Stimulated activated CD8-positive, alpha-beta memory T cell treated with anti-CD3 and anti-CD28 coated beads, Interleukin-15, amount 100 ng/mL, for 4 hours (primary cell): ENCODE data around the gene LINS1.

Source experiments
- DNase-seq, 2 donors: peaks; one replicate each; pipeline ENCODE4 v3.0.0-alpha.2; 2020; ENCODE audit warnings: low read depth in 2 of 2

Gene LINS1

DNA sequence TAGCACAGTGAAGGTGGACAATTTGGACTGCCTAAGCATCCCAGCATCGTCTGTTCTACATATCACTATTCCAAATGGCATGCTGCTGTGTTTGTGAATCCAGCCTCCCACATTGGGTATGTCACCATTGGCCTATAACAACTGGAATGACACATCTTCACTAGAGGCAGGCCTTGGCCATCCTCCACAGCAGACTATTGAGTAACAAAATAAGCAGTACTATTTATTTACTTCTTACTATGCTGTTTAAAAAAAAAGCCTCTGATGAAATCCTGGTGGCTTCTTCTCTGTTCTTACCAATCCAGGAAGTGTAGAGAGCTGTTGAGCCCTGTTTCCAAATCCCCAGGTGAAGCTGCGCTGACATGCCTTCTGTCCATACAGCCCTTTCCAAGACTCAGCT lies 42.7 kb downstream of the LINS1 start:
- DNase-seq, result no peak

DNA sequence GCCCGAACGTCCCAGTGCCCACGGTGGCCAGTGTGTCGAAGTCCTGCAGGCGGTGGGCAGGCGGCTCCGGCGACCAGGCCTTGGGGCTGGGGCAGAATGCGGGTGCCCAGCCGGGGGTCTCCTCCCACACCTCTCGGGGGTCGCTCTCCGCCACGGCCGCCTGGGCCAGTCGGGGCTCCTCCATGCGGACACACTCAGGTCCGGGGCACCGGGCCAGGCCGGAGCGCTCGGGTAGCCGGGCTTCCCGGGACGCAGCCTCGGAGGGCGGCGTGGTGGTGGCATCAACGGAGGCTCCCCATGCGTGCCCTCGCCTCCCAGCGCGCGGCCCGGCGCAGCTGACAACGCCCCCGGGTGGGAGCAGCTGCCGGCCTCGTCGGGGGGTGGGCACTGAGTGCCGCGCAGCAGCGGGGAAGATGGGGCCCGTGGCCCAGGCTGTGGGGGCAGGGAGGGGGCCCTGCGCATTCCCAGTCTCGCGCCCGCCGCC lies 43.2 kb downstream of the LINS1 start:
- no peak for DNase-seq

DNA sequence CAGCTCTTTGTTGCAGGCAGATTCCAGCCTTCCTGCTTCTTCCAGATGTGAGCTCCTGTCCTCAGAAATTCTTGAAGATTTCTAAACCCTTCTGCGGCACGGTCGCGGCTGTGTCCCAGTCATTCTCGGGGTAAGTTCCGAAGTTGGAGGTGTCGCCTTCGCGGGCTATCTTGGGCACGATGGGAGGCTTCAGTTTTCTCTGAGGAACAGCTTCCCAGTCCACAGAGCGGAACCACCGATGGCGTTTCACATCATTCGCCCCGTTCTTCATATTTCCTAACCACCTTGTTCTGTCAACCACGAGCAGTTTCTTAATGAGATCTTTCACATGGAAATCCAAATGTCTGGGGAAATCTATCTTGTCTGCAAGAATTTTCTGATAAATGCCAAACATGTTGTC lies 48.5 kb downstream of the LINS1 start:
- DNase-seq, result no peak

GRCh38 chr15:100547961-100548360 lies 54.0 kb downstream of the LINS1 start:
- DNase-seq, result no peak

DNA sequence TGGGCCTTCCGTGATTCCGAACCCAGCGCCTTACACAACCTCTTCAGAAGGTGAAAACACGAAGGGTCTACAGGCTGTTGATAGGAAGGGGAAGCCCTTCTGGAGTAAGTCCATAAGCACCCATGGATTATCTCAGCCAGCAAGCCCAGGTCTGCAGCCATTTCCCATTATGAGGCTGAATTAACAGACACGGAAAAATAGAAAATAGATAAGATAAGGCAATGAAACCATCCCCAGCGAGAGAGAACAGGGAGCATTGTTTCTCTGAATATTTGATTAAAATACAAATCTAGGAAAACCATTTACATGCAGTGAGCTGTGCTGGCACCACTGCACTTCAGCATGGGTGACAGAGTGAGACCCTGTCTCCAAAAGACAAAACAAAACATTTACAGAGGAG lies 57.0 kb downstream of the LINS1 start:
- DNase-seq, result no peak

- DNase-seq, result no peak
Measured at GRCh38 chr15:100544338-100544841, 57.6 kb downstream of the LINS1 start.

- DNase-seq, result no peak
Measured at GRCh38 chr15:100542290-100542689, 59.7 kb downstream of the LINS1 start.

- DNase-seq, result no peak
Measured at GRCh38 chr15:100537331-100537730, 64.7 kb downstream of the LINS1 start.

DNA sequence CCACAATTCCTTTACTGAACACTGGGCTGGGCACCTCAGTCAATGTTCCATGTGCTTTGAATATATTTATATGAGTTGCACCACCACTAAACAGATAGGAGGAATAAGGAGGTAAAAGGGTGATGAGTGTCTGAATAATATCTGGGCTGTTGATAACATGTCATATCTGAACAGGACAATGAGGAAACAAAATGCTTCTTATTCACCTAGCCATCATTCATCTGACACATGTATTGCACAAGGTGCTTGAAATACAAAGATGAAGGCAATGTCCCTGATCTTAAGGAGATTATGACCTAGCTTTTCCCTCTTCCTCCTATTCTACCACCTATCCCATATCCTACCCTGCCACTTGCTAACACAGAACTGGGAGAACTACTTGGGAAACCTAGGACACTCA lies 65.3 kb downstream of the LINS1 start:
- no peak for DNase-seq

DNA sequence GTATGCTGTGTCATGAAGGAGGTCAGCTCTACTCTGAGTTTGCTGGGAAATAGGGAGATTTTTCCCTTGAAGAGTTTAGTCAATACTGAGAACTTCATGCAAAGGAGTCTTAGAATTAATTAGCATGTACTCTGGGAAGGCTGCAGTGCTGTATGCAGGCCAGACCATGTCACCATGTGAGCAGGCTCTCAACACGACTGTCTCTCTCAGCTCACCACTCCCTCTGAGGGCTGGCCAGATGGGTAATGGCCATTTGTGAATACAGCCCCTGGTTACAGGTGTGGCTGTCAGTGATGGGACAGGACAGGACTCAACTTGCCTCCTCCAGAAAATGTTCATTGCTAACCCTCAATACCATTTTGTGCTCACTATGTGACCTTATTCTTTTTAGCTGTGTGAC lies 68.1 kb downstream of the LINS1 start:
- no peak for DNase-seq

- no peak for DNase-seq
Measured at GRCh38 chr15:100531823-100532327, 70.1 kb downstream of the LINS1 start.

DNA sequence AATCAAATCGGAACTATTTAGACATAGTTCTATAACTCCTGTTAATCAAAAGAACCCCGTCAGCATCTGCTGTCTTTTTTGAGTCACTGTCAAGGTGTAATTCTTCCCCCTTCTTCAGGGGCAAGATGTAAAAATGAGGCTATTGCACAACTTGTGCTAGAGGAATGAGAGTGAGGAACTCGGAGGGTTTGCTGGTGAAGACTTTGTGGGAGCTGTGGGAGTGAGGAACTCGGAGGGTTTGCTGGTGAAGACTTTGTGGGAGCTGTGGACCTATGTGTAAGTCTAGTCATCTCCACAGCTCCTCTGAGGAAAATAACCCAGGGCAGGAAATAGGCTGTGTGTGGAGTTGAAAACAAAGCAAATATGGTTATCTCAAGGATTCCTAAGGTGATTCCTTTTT lies 70.8 kb downstream of the LINS1 start:
- DNase-seq, result no peak

DNA sequence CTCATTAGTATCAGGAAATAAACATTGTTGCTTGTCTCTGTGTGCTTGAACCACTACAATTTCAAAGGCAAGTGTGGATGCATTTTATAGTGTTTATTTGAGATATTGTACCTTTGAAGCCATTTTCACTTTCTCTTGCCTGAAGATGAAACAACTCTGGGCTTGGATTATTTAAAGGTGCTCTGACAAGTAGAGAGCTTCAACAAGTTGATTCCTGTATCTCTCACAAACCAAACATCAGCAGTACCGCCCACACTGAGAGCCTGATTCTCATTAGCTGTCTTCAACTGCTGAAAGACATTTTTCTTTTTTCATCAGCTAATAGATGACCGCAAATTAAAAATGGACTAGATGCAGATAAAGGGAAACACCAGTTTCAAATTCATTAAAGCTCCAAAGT lies 72.4 kb downstream of the LINS1 start:
- DNase-seq, result no peak

DNA sequence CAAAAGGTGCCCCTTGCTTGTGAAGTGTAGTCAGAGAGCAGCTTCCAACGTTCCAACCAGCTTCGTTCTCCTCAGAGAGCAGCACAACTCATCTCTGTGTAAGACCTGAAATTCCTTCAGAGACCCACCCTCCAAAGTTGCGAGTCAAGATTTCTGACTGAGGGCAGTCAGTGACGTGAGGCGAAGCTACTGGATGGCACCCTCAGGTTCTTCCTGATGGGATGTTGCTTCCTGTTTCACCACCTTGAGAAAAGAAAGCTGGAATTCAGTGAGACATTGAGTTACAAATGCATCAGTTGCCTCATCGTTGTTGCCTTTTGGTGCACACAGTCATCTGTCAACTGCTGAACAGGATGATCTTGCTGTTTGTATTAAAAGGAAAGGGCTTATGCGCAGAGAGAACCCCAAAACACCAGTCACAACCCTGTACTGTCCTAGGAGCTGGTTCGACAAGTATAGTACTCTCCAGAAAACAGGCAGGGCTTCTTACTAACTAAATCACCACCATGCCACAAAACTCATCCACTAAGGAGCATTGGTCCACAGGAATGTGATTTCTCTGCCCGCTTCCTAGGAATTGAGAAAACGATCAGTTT lies 73.1 kb downstream of the LINS1 start, which contains the start of gene CERS3:
Gene CERS3, minus strand, starts transcription at position 118 of the 596 bp plus-strand sequence. CDS start 27,101 bp downstream, outside the sequence.
- no peak for DNase-seq

GRCh38 chr15:100526027-100526481 lies 75.9 kb downstream of the LINS1 start:
- DNase-seq, result no peak

DNA sequence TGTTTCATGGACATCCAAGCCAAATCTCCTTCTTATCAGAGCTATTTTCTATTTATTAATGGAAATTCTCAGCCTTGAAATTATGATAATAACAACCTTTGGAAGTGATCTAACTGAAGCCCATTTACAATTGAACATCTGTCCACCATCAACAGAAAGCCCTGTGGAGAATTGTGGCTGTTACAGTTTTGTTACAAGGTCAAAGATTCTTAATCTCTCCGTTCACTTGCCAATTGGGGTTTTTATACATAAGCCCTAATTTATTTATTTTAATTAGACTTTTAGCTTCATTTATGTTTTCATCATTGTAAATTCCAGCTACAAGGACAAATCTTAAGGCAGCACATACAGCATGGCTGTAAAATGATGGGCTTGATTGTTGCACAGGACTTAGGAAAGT lies 76.5 kb downstream of the LINS1 start:
- DNase-seq, result no peak

GRCh38 chr15:100524326-100524725 lies 77.7 kb downstream of the LINS1 start:
- no peak for DNase-seq

DNA sequence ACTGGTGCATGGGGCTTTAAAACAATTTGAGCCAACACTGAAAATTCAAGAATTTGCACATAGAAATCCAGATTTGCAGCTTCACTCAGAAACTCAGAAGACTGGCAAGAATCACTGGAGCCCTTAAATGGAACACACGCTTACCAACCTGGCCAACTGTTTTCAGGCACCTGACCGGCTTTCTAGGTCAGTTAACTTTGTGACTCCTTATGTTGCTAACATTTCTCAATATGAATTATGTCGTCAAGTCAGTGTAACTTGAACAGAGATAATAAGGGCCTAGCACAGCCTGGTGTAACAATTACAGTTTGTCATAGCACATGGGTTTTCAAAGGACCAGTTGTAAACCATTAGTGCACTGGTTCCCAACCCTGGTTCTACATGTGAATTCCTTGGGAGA lies 80.1 kb downstream of the LINS1 start:
- DNase-seq, result no peak

GRCh38 chr15:100520132-100520921 lies 81.7 kb downstream of the LINS1 start:
- no peak for DNase-seq

DNA sequence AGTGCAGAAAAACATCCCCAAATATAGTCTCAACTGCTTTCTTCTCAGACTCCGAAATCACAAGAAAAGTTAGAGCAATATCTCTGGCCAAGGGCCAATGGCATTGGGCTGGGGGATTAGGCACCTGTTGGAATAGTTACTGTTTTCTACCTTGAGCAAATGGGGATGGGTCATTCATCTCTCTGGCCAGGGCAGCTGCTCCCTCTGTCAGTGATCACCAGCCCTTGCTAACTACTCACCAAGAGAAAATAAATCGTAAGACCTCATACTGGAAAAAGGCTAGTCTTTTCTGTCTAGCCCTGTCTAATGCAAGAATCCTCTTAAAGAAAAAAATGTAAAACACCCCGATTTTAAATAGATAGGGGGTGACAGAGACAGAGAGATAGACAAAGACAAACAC lies 84.1 kb downstream of the LINS1 start:
- DNase-seq, result no peak
